IPS-NIHi11 (cell line): ENCODE measurements around the gene AGPS.

Experiments
- DNase-seq: peaks from one replicate; pipeline ENCODE4 v3.0.0; 2012; ENCODE audit warnings: mixed read lengths, low spot score

The AGPS gene

GRCh38 chr2:177589186-177589585 is 196.6 kb downstream of the AGPS start:
- DNase-seq: no peak

DNA sequence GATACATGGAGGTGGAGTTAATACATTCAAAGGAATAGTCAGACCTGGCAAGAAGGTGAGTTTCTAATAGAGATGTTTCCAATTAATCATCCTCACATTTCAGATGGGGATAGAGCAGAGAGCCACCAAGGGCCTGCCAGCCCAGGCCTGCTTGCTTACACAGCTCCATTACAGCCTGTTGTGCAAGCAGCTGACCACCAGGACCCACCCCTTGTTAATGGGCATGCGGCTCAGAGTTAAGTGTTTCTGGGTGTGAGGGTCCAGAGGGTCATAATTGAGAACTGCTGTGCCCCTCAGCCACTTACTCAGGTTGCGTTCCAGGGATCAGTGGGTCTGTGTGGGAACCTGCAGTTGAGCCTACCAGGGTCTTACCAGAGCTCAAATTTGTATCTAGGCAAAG is 199.8 kb downstream of the AGPS start:
- no peak for DNase-seq

DNA sequence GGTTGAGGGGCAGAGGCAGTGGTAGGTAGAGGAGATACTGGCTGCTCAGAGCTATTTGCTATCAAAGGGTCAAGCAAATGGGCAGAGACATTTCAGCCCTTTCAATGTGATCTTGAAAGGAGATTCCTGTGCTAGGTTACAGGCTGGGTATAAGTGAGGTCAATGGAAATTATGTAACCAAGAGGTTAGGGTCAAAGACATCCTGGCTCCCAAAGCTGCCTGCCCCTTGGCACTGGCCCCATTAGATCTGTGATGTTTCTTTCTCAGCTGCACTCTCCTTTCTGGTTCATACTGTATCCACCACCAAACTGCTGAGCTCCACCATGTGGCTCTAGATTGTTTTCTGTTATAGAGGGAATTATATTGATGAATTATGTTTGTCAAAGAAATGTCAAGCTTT is 200.4 kb downstream of the AGPS start:
- DNase-seq: no peak

- no peak for DNase-seq
Observed at GRCh38 chr2:177593402-177593801, 200.8 kb downstream of the AGPS start.
